H7 (cell line): Measurements from ENCODE around the gene SLC16A10. TPM values are rescaled to one million over a fixed set of nuclear protein-coding genes. Genes with fewer than 3 reads are reported as not detected.
"Not testable (repeated sequence)": the region's sequence is repeated elsewhere in the genome, so short reads cannot be mapped to it uniquely, and the experiment has no call there.

Source experiments
- DNase-seq: peaks from one replicate; pipeline ENCODE4 v3.0.0; 2012
- H3K27me3 ChIP-seq: 2 replicates; pipeline ENCODE4 v1.6.0; 2011; ENCODE audit warnings: mild to moderate bottlenecking, low read length; ENCODE audit not compliant: control insufficient read depth, insufficient read depth
- H3K36me3 ChIP-seq: replicated peaks from 2 replicates; pipeline ENCODE4 v1.5.1; 2011; ENCODE audit warnings: low read length; ENCODE audit not compliant: control insufficient read depth, insufficient read depth
- H3K4me3 ChIP-seq: 2 replicates; pipeline ENCODE4 v1.5.1; 2011; ENCODE audit warnings: low read depth, mild to moderate bottlenecking, control low read depth, low read length, moderate library complexity; ENCODE audit not compliant: insufficient read depth
- total RNA-seq: library from RNA; depleted of rRNA; stranded (reverse); fragments of >200 nt; shearing (Covaris generic); gene quantifications from 2 replicates; pipeline ENCODE4 v1.2.3, GENCODE V29; 2014; rRNA removed

Gene SLC16A10
- total RNA-seq = 5.1 and 7.9 TPM in 2 replicates

- H3K4me3 ChIP-seq = peak within 1 kb of the TSS; percentile 67
- peaks cover 18% of the 10 kb centered on the region for H3K27me3 ChIP-seq
- DNase-seq = peak; percentile 96
- H3K36me3 ChIP-seq = no peaks in the 10 kb centered on the region
These were observed at the start of gene SLC16A10 for GRCh38 chr6:111087106-111087835. Gene SLC16A10, plus strand, starts transcription at chr6:111087503. Its CDS starts 250 bp downstream, at chr6:111087753.

- no peak overlapping the region for H3K4me3 ChIP-seq
- DNase-seq = no peak
- no peaks in the 10 kb centered on the region for H3K27me3 ChIP-seq
- no peaks in the 10 kb centered on the region for H3K36me3 ChIP-seq
These were observed 48.6 kb upstream of the SLC16A10 start for GRCh38 chr6:111038534-111039252.

- no peaks in the 10 kb centered on the region for H3K27me3 ChIP-seq
- DNase-seq = no peak
- H3K36me3 ChIP-seq = no peaks in the 10 kb centered on the region
- no peak overlapping the region for H3K4me3 ChIP-seq
These were observed 45.4 kb upstream of the SLC16A10 start for GRCh38 chr6:111041917-111042316.

- Histone ChIP-seq H3K27me3 (no peaks in the 10 kb centered on the region), H3K4me3 (no peak overlapping the region), H3K36me3 (no peaks in the 10 kb centered on the region)
- DNase-seq = no peak
These were observed 40.1 kb upstream of the SLC16A10 start for GRCh38 chr6:111047244-111047643.

GRCh38 chr6:111050261-111051023 lies 36.9 kb upstream of the SLC16A10 start:
- Histone ChIP-seq H3K27me3 (no peaks in the 10 kb centered on the region), H3K4me3 (no peak overlapping the region), H3K36me3 (no peaks in the 10 kb centered on the region)
- DNase-seq = no peak

- H3K27me3 ChIP-seq = no peaks in the 10 kb centered on the region
- H3K36me3 ChIP-seq = no peaks in the 10 kb centered on the region
- no peak for DNase-seq
- no peak overlapping the region for H3K4me3 ChIP-seq
These were observed 35.1 kb upstream of the SLC16A10 start for GRCh38 chr6:111052171-111052570.

- peak; percentile 35 for DNase-seq
- Histone ChIP-seq H3K36me3 (no peaks in the 10 kb centered on the region), H3K27me3 (no peaks in the 10 kb centered on the region), H3K4me3 (no peak overlapping the region)
These were observed 30.1 kb upstream of the SLC16A10 start for GRCh38 chr6:111057074-111057752.

GRCh38 chr6:111061508-111061907 lies 25.8 kb upstream of the SLC16A10 start:
- DNase-seq = no peak
- H3K4me3 ChIP-seq = no peak overlapping the region
- H3K27me3 ChIP-seq = no peaks in the 10 kb centered on the region
- H3K36me3 ChIP-seq = no peaks in the 10 kb centered on the region

GRCh38 chr6:111061985-111062384 lies 25.3 kb upstream of the SLC16A10 start:
- not testable (repeated sequence) for H3K27me3 ChIP-seq, H3K4me3 ChIP-seq, H3K36me3 ChIP-seq, DNase-seq

- not testable (repeated sequence) for H3K27me3 ChIP-seq, H3K36me3 ChIP-seq, DNase-seq, H3K4me3 ChIP-seq
These were observed 24.4 kb upstream of the SLC16A10 start for GRCh38 chr6:111062860-111063259.

- H3K27me3 ChIP-seq = no peaks in the 10 kb centered on the region
- no peaks in the 10 kb centered on the region for H3K36me3 ChIP-seq
- no peak for DNase-seq
- no peak overlapping the region for H3K4me3 ChIP-seq
These were observed 19.0 kb upstream of the SLC16A10 start for GRCh38 chr6:111068109-111068865.

GRCh38 chr6:111068866-111069234 lies 18.5 kb upstream of the SLC16A10 start:
- no peaks in the 10 kb centered on the region for H3K27me3 ChIP-seq
- DNase-seq = no peak
- no peaks in the 10 kb centered on the region for H3K36me3 ChIP-seq
- no peak overlapping the region for H3K4me3 ChIP-seq

GRCh38 chr6:111069382-111070104 lies 17.8 kb upstream of the SLC16A10 start:
- H3K4me3 ChIP-seq = no peak overlapping the region
- DNase-seq = no peak
- no peaks in the 10 kb centered on the region for H3K36me3 ChIP-seq
- no peaks in the 10 kb centered on the region for H3K27me3 ChIP-seq
